Neutrophil (primary cell): ENCODE measurements around the gene TMEM92.
A peak's percentile ranks its signal among the peaks of the same experiment; 100 is the strongest.
"Not testable (repeated sequence)": the region's sequence is repeated elsewhere in the genome, so short reads cannot be mapped to it uniquely, and the experiment has no call there.

Experiments used
- H3K27ac ChIP-seq: fragments of 200-600 bp; sonication (generic); 2 replicates; pipeline ENCODE4 v1.5.1; 2016; ENCODE audit warnings: mild to moderate bottlenecking, moderate library complexity
- H3K27me3 ChIP-seq: fragments of 200-600 bp; sonication (generic); 2 replicates; pipeline ENCODE4 v1.6.0; 2016; ENCODE audit warnings: mild to moderate bottlenecking
- H3K36me3 ChIP-seq: fragments of 200-600 bp; sonication (generic); 2 replicates; pipeline ENCODE4 v1.5.1; 2017
- H3K4me1 ChIP-seq, 2 experiments: fragments of 200-600 bp in 1 of 2; sonication (generic) in 1 of 2; 1 replicate in 1 of 2; 2 replicates in 1 of 2; pipeline versions ENCODE4 v1.5.1 to v1.6.1; 2013 to 2016; ENCODE audit warnings: low read depth in 1 of 2, low read length in 1 of 2, mild to moderate bottlenecking in 1 of 2, moderate library complexity in 1 of 2; ENCODE audit not compliant: control insufficient read depth in 1 of 2, insufficient read depth in 1 of 2
- H3K4me3 ChIP-seq, 2 experiments: fragments of 200-600 bp in 1 of 2; sonication (generic) in 1 of 2; 1 replicate in 1 of 2; 2 replicates in 1 of 2; pipeline ENCODE4 v1.5.1; 2013 to 2016; ENCODE audit warnings: low read depth in 1 of 2, low read length in 1 of 2, mild to moderate bottlenecking in 1 of 2, moderate library complexity in 1 of 2
- H3K9me3 ChIP-seq: fragments of 200-600 bp; sonication (generic); 2 replicates; pipeline ENCODE4 v1.5.1; 2016
- TF ChIP-seq, protein P1 (sequence below): fragments of 200-600 bp; sonication (generic); IDR thresholded peaks from 2 replicates; pipeline ENCODE4 v1.5.1; 2016; ENCODE audit warnings: antibody characterized with exemption

TMEM92 gene

DNA sequence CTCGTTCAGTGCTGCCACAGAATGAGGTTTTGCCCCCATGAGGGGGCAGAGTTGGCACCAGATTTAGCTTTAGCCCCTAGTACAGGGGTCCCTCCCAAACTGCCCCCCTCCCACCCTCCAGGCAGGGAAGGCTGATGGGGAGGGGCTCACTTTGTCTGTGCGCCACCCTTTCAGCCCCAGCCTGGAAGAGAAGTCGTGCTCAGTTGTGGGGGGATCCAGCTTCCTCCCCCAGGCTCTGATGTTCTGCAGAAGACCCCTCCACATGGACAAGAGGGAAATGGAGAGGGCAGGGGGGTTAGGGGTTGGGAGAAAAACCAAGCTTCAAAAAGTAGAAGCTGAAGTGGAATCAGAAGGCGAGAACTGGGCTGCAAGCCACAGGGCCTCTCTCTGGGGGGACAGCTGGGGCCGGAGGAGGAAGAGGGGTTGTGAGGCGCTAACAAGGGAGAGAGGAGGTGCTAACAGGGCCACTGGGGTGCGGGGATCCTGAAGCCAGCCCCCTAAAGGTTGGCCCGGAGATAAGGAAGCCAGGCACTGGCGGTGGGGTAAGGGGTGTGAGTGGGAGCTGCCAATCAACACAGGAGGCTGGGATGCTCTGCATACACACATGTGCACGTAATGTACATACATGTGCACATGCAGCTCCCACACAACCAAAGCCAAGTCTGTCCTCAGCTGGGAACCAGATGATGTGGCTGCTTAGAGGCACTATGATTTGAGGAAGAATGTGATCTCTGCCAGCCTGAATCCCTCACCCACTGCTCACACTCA is 7.0 kb upstream of the TMEM92 start:
- H3K4me3 ChIP-seq: no peak overlapping the region
- no peaks in the 10 kb centered on the region for H3K9me3 ChIP-seq
- H3K36me3 ChIP-seq: peaks cover 4% of the 10 kb centered on the region
- peaks cover 13% of the 10 kb centered on the region for H3K27me3 ChIP-seq
- H3K4me1 ChIP-seq: peaks cover 2 to 3% of the 10 kb centered on the region in 2 experiments
- TF ChIP-seq, protein P1, sequence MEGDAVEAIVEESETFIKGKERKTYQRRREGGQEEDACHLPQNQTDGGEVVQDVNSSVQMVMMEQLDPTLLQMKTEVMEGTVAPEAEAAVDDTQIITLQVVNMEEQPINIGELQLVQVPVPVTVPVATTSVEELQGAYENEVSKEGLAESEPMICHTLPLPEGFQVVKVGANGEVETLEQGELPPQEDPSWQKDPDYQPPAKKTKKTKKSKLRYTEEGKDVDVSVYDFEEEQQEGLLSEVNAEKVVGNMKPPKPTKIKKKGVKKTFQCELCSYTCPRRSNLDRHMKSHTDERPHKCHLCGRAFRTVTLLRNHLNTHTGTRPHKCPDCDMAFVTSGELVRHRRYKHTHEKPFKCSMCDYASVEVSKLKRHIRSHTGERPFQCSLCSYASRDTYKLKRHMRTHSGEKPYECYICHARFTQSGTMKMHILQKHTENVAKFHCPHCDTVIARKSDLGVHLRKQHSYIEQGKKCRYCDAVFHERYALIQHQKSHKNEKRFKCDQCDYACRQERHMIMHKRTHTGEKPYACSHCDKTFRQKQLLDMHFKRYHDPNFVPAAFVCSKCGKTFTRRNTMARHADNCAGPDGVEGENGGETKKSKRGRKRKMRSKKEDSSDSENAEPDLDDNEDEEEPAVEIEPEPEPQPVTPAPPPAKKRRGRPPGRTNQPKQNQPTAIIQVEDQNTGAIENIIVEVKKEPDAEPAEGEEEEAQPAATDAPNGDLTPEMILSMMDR: no peak
- H3K27ac ChIP-seq: no peak overlapping the region

DNA sequence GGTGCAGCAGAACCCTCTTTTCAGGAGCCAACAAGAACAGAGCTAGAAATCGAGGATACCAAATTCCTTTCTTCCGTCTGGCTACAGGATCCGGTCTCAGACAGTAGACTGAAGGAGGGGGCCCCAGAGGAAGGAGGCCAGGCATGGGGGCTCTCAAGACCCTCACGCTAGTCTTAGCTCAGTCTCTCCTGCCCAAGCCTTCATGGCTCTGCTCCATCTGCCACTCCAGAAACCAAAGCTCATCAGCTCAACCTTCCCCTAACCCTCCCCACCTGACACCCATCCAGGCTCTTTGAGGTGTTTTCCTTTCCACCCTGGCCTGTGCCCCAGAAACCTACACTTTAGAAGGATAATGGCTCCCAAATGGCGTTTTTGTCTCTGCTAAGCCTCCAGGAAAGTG is 6.2 kb upstream of the TMEM92 start:
- Histone ChIP-seq H3K36me3 (no peaks in the 10 kb centered on the region), H3K27me3 (peaks cover 13% of the 10 kb centered on the region), H3K4me1 (peaks cover 7 to 9% of the 10 kb centered on the region in 2 experiments), H3K4me3 (no peak overlapping the region), H3K9me3 (no peaks in the 10 kb centered on the region), H3K27ac (no peak overlapping the region)
- TF ChIP-seq, protein P1: no peak

DNA sequence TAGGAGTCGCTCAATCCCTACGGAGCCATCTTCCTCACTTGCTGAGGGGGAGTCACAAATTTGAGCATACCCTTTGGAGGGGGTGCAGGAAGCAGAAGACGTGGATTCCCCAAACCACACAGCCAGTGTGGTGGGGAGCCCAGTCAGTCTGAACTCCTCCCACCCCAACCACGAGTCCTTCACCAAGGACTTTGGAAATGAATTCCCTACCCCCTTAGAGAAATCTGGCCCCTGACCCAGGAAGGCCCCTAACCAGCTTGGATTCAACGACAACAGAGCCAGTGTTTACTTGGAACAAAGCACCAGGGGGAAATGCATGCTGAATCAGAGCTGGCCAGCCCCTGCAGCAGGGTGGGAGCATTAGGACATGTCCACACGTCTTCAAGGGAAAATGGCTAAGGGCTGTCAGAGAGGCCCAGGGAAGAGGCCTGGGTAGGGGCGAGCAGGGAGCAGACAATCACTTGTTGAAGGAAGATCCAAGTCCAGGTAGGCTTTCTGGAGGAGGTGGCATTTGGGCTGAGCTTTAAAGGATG is 5.5 kb upstream of the TMEM92 start:
- Histone ChIP-seq H3K4me1 (peaks cover 15 to 16% of the 10 kb centered on the region in 2 experiments), H3K9me3 (no peaks in the 10 kb centered on the region), H3K27me3 (peaks cover 13% of the 10 kb centered on the region), H3K36me3 (no peaks in the 10 kb centered on the region), H3K4me3 (no peak overlapping the region), H3K27ac (no peak overlapping the region)
- TF ChIP-seq, protein P1: no peak

DNA sequence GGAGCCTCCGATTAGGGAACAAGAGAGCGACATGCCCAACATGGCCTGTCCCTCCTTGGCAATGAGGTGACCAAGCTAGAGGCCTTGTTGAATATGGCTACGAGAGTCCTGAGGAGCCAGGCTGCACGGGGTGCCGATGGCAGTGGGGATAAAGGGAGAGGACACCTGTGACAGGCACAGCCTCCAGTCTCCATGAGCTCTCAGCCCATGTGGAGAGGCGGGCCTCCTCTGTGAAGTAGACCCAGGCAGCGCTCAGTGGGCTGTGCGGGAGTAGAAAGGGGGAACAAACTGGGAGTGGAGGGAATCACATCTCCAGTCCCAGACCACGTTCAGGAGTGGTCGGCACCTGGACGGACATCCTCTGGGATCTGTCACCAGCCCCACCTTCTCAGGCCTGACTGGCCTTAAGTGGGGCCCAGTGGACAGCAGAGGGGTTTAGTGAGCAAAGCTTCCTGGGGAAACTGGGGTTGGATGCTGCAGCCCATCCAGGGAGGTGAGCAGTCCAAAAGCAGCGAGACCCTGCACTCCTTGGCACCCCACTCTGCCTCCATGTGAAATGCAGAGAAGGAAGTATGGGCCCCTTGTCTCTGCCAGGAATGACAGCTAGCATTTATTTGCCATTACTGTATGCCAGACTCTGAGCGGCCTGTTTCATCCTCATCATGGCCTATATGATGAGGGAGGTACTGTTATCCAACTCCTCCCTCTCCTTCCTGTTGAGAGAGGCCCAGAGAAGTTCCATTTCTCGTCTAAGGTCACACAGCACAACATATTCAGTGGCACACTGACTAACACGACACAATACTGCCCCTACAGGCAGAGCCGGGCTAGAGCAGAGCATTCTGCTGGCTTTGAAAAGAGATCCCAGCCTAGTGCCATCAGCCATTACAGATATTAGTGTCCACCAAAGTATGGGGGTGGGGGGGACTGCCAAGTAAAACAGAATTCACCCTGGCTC is 4.5 kb upstream of the TMEM92 start:
- TF ChIP-seq, protein P1: peak; percentile 86
- peaks cover 13% of the 10 kb centered on the region for H3K27me3 ChIP-seq
- H3K27ac ChIP-seq: no peak overlapping the region
- H3K9me3 ChIP-seq: no peaks in the 10 kb centered on the region
- H3K36me3 ChIP-seq: no peaks in the 10 kb centered on the region
- H3K4me3 ChIP-seq: no peak overlapping the region
- H3K4me1 ChIP-seq: peaks cover 24 to 25% of the 10 kb centered on the region in 2 experiments

DNA sequence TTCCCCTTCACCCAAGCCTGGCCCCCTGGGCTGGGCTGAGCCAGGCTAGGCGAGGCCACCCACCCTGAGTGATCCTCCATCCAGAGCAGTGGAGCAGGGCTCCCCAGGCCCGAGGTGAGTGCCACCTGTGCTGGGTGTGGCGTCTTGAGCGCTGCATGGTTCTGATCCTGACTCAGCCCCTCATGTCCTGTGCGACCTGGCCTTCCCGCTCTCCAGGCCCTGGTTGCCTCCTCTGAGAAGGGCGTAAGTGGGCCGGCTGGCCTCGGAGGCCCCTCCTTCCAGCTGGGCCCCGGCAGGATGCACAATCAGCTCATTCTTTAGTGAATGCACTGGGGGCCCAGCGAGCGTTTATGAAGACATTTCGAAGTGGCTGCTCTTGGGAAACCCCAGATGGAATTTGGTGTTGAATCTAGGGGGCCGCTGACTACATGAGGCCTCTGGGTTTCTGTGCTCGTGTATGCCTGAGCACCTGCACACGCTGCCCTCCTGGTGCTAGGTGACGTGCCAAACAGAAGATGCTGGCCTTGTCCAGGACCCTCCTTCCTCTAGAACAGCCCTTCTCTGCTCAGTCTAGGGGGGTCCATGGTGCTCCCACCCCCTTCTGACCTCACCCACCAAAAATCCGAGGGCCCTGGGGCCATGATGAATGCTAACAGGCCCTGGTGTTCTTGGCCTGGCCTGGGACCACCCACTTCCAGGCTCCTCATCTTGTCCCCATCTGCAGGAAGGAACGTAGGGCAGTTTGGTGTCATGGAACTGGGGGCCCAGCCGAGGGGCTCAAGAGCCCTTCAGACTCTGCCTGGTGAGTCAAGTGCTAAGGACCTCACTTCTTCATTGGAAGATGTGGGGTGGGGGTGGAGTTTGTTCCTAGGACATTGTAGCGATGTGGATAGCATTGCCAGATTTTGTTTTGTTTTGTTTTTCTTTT is 3.6 kb upstream of the TMEM92 start:
- no peaks in the 10 kb centered on the region for H3K9me3 ChIP-seq
- H3K4me1 ChIP-seq: peaks cover 33 to 34% of the 10 kb centered on the region in 2 experiments
- H3K4me3 ChIP-seq: no peak overlapping the region
- no peaks in the 10 kb centered on the region for H3K36me3 ChIP-seq
- TF ChIP-seq, protein P1: no peak
- H3K27me3 ChIP-seq: peaks cover 13% of the 10 kb centered on the region
- no peak overlapping the region for H3K27ac ChIP-seq

DNA sequence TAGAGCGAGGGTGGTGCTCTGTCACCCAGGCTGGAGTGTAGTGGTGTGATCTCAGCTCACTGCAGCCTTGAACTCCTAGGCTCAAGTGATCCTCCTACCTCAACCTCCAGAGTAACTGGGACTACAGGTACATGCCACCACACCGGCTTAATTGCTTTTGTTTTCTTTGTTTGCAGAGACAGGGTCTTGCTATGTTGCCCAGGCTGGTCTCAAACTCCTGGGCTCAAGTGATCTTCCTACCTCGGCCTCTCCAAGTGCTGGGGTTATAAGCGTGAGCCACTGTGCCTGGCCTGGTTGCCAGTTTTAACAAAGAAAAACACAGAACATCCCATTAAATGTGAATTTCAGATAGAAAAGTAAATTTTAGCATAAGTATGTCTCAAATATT is 2.9 kb upstream of the TMEM92 start:
- not testable (repeated sequence) for H3K4me3 ChIP-seq, H3K36me3 ChIP-seq, H3K27ac ChIP-seq, H3K9me3 ChIP-seq
- Histone ChIP-seq H3K27me3 (peaks cover 12% of the 10 kb centered on the region), H3K4me1 (peaks cover 39 to 40% of the 10 kb centered on the region in 2 experiments)
